Psoas muscle (tissue), 8 donors: ENCODE results near the gene CACNG8. TPM values are rescaled to one million over a fixed set of nuclear protein-coding genes. Genes with fewer than 3 reads are reported as not detected.

Source experiments
- ATAC-seq, 4 donors: fragments of 200-7000 bp; cut with Tn5 transposase; one replicate each; pipeline ENCODE4 v1.9.1; 2020; ENCODE audit warnings: moderate library complexity in 3 of 4, mild to moderate bottlenecking in 2 of 4
- DNase-seq, 2 donors: peaks; one replicate each; pipeline ENCODE4 v3.0.0-alpha.2; 2020
- H3K27ac ChIP-seq: fragments of 200-600 bp; one replicate; pipeline ENCODE4 v1.8.0; 2022
- H3K27me3 ChIP-seq, 3 donors: fragments of 200-600 bp in 1 of 3; one replicate each; pipeline versions ENCODE4 v1.6.1 to v1.8.0; 2013 to 2022; ENCODE audit warnings: low read length in 2 of 3, mild to moderate bottlenecking in 2 of 3, moderate library complexity in 1 of 3; ENCODE audit not compliant: insufficient read depth in 3 of 3
- H3K36me3 ChIP-seq, 2 donors: fragments of 200-600 bp in 1 of 2; one replicate each; pipeline versions ENCODE4 v1.6.1 to v1.8.0; 2013 to 2022; ENCODE audit warnings: low read depth in 1 of 2, mild to moderate bottlenecking in 1 of 2, moderate library complexity in 1 of 2; ENCODE audit not compliant: insufficient read depth in 1 of 2
- H3K4me1 ChIP-seq: fragments of 200-600 bp; one replicate; pipeline ENCODE4 v1.8.0; 2022
- H3K4me3 ChIP-seq: fragments of 200-600 bp; one replicate; pipeline ENCODE4 v1.8.0; 2022; ENCODE audit warnings: mild to moderate bottlenecking
- H3K9me3 ChIP-seq: fragments of 200-600 bp; one replicate; pipeline ENCODE4 v1.8.0; 2022
- CTCF ChIP-seq: fragments of 200-600 bp; IDR thresholded peaks from one replicate; pipeline ENCODE4 v1.8.0; 2022; ENCODE audit warnings: antibody characterized with exemption
- WGBS, 3 donors: extraction: QIAGEN DNeasy Blood & Tissue Kit; methylation state at CpG; one replicate each; pipeline versions ENCODE4 v1.1.6 to v1.1.7; 2013; 5-methylcytosine and 5-hydroxymethylcytosine counted together
- intact Hi-C, 2 donors: fragments of 100-400 bp; cut with DNase I; formaldehyde crosslinking; loops; one replicate each; pipeline versions ENCODE4 v1.11.0 to v1.14.2; 2022
- polyA plus RNA-seq, 3 donors: library from polyadenylated mRNA; stranded (reverse); fragments of 200-250 nt; gene quantifications; one replicate each; pipeline ENCODE4 v1.2.3, GENCODE V29; 2013
- total RNA-seq, 4 donors: library from RNA; stranded (reverse); fragmentation: NEBNext Ultra II Directional in 2 of 4; extraction: Animal tissue kit (Norgen Biotek cat#: 25700) in 2 of 4; gene quantifications; one replicate each; pipeline versions ENCODE4 v1.2.1 to v1.2.4, GENCODE V29; 2021 to 2023
- donor health status: healthy with polysubstance abuse.
- donor health status: DM: no; HTN: no; CAD: no; lungs with moderate emphysema.
- donor health status: Bipolar disorder and iron deficiency.
- donor health status: healthy.
- donor health status: DM: yes; HTN: yes; CAD: no.
- donor health status: DM: no; HTN: no; CAD: no.
- donor health status: DM: no; HTN: no; CAD: no.
- donor health status: DM: yes; HTN: yes; CAD: no.

Gene CACNG8
- total and polyA plus RNA-seq, 7 donors, result 0.04 to 0.42 (median 0.16) TPM

GRCh38 chr19:53999694-54000093 is 37.0 kb downstream of the CACNG8 start:
- no peaks in the 10 kb centered on the region for H3K27me3 ChIP-seq
- H3K27ac ChIP-seq, result no peak overlapping the region
- H3K36me3 ChIP-seq, result peaks cover 4 to 52% of the 10 kb centered on the region in 2 donors
- 74 to 78% (median 77%) methylated on average over 5 of the region's 5 CpGs for WGBS, 3 donors
- DNase-seq, result no peak
- no peak for TF ChIP-seq CTCF
- intact Hi-C loops, result no loop called here
- no peak overlapping the region for H3K4me3 ChIP-seq
- H3K9me3 ChIP-seq, result no peaks in the 10 kb centered on the region
- no peaks in the 10 kb centered on the region for H3K4me1 ChIP-seq
- no peak for ATAC-seq

- TF ChIP-seq CTCF, result no peak
- H3K9me3 ChIP-seq, result no peaks in the 10 kb centered on the region
- no peak overlapping the region for H3K4me3 ChIP-seq
- 76 to 86% (median 79%) methylated on average over 2 of the region's 2 CpGs for WGBS, 3 donors
- H3K27ac ChIP-seq, result no peak overlapping the region
- H3K27me3 ChIP-seq, result no peaks in the 10 kb centered on the region
- peaks cover 4 to 53% of the 10 kb centered on the region in 2 donors for H3K36me3 ChIP-seq
- intact Hi-C loops, result no loop called here
- ATAC-seq, result no peak
- H3K4me1 ChIP-seq, result no peaks in the 10 kb centered on the region
- DNase-seq, result no peak
These were observed 38.8 kb downstream of the CACNG8 start for GRCh38 chr19:54001496-54001895.

GRCh38 chr19:54002495-54003315 is 40.0 kb downstream of the CACNG8 start:
- no peaks in the 10 kb centered on the region for H3K9me3 ChIP-seq
- TF ChIP-seq CTCF, result no peak
- intact Hi-C loops, result no loop called here
- H3K4me3 ChIP-seq, result no peak overlapping the region
- H3K4me1 ChIP-seq, result no peaks in the 10 kb centered on the region
- WGBS, 3 donors, result 70 to 73% (median 71%) methylated on average over 10 of the region's 10 CpGs
- H3K27me3 ChIP-seq, result no peaks in the 10 kb centered on the region
- DNase-seq, result no peak
- H3K36me3 ChIP-seq, result peaks cover 4 to 53% of the 10 kb centered on the region in 2 donors
- no peak for ATAC-seq
- H3K27ac ChIP-seq, result no peak overlapping the region

- Histone ChIP-seq H3K4me3 (no peak overlapping the region), H3K4me1 (no peaks in the 10 kb centered on the region), H3K36me3 (peaks cover 0 to 3% of the 10 kb centered on the region in 2 donors), H3K27ac (no peak overlapping the region), H3K27me3 (no peaks in the 10 kb centered on the region), H3K9me3 (no peaks in the 10 kb centered on the region)
- TF ChIP-seq CTCF, result no peak
- ATAC-seq (no peak), DNase-seq (no peak)
- intact Hi-C loops, result no loop called here
- WGBS, 3 donors, result 83 to 91% (median 85%) methylated on average over 8 of the region's 8 CpGs
These were observed 46.7 kb downstream of the CACNG8 start for GRCh38 chr19:54009440-54009839.
